GM21447 (cell line): Measurements from ENCODE around the gene JTB.
"Not testable (repeated sequence)": the region's sequence is repeated elsewhere in the genome, so short reads cannot be mapped to it uniquely, and the experiment has no call there.

ENCODE experiments used
- ATAC-seq: cut with Tn5 transposase; IDR thresholded peaks from one replicate; pipeline ENCODE4 v1.9.1; 2021; ENCODE audit not compliant: unreplicated experiment

The JTB gene

DNA sequence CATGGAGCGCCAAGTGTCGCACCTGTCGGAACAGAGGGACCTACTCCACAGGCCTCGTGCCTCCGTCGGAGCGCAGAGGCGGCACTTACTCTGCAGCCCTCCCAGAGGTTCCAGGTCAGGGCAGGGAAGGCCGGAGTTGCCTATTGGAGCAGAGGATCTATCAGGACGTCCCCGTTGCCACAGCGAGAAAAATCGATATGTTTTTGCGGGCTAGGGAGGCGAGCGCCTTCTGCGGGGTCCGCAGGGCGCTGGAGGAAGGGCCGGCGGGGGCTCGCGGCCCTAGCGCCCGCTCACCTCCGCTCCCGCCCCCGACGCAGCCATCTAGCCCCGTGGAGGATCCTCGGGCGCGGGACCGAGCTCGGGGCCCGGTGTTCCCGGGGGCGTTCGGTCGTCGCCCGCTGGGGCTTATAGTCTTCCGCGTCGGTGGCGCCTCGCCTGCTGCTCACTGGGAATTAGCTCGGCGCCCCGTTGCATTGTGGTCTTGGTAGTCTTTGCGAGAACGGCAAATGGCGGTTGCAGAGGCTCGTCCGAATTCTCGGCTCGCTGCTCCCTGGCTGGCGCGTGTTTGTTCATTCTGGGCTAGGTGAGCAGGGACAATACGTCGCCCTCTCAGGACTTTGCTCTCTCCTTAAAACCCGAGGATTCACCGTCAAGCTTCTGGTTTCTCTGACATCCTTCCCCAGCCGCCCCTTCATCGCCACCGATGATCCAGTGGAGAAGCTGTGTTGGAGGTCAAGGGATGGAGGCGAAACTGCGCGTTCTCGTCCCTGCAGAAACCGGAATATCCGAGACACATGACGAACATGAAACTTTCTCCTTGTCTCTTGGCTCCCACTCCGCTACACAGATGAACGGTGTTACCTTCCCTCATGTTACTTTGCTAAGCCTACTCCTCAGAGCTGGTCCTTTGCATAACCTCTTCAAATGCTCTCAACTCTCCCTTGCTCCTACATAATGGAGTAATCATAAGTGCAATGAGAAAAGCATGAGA lies at the start of gene JTB:
Gene JTB, minus strand, starts transcription at position 425 of the 991 bp plus-strand sequence. Its CDS starts 422 bp downstream, at position 3.
- peak; percentile 81 for ATAC-seq

DNA sequence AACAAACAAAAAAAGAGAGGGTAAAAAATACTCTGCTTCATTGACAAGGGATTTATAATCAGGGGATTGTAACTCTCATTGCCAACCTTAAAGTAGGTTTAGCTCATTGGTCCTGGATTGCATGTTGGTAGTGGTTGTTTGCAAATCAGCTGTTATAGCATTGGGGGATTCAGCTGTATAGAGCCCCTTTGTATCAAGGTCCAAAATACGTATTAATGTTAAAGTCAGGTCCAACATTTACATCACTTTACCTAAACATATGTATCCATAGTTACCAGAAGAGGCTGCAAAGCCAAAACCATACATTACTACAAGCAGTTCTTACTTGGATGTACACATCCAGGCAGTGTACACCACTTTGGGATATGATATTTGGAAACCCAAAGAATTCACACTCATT lies 42.5 kb upstream of the JTB start:
- ATAC-seq, result no peak

DNA sequence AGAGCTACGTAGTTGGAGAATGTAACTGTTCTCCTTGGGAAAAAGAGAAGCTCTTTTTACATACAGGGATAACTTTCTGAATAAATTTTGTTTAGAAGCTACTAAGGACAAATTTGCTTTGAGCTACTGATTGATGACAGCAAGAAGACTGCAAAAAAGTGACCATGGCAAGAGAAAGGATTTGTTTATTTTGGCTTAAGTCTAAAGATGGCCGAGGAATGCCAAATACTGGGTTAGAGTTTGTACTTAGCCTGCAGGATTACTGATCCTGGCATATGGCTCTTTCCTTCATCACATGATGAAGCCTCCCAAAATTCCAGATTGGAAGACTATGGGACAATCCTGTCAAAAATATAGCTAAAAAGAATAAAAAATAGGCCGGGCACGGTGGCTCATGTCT lies 41.8 kb upstream of the JTB start:
- no peak for ATAC-seq

DNA sequence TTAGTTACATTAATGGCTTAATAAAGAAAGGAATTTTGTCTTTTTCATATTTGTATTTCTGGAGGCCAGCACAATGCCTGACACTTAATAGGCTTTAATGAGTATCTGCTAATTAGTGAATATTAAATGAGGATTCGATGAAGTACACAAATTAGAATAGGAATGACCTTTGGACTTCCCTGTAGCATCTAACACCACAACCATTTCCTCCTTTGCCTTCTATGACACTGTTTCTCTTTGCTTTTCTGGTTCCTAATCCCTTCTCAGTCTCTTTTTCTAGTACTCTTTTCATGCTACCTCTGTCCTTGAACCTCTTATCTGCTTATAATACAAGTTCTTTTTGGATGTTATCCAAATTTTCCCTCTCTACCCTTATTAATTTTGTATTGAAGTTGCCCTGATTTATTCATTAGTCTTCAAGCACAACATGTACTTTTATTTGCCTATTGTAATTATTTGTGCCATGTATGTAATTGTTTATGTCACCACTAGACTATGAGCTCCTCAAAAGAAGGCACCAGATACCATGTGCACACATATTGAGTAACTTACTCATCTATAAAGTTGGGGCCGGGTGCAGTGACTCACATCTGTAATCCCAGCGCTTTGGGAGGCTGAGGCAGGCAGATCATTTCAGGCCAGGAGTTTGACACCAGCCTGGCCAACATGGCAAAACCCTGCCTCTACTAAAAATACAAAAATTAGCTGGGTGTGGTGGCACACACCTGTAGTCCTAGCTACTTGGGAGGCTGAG lies 36.9 kb upstream of the JTB start:
- ATAC-seq, result no peak

DNA sequence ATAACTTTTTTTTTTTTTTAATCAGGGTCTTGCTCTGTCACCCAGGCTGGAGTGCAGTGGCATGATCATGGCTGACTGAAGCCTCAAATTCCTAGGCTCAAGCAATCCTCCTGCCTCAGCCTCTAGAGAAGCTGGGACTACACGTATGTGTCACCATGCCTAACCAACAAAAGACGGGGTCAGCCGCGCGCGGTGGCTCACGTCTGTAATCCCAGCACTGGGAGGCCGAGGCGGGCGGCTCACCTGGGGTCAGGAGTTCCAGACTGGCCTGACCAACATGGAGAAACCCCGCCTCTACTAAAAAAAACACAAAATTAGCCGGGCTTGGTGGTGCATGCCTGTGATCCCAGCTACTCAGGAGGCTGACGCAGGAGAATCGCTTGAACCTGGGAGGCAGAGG lies 35.1 kb upstream of the JTB start:
- not testable (repeated sequence) for ATAC-seq

DNA sequence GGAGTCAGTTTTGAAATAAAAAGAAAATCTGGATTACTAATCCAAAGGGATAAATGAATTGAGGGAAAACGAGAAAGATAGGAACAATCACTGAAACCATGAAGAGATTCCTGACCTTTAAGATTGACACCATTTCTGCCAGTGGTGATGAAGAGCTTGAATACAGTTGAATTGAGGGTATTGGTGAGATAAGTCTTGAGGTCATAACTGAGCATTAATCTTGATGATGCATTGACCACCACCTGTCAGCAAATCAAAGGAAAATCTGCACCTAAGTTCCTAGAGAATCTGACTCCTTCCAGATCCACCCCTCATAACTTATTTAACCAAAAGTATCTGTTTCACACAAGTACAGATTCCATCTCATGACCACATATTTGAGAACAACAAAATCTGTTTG lies 34.7 kb upstream of the JTB start:
- no peak for ATAC-seq

DNA sequence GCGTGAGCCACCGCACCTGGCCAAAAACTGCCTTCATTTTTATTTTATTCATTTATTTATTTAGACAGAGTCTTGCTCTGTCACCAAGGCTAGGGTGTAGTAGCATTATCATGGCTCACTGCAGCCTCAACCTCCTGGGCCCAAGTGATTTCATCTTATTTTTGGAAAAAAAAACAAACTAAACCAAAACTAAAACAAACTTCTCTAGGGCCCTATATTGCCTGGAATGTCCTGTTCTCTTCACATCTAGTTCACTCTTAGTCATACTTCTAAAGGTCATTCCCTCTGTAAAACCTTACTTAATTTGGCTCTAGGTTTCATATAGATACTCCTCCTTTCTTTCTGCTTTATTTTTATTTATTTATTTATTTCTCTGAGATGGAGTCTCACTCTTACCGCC lies 28.7 kb upstream of the JTB start:
- ATAC-seq, result no peak

DNA sequence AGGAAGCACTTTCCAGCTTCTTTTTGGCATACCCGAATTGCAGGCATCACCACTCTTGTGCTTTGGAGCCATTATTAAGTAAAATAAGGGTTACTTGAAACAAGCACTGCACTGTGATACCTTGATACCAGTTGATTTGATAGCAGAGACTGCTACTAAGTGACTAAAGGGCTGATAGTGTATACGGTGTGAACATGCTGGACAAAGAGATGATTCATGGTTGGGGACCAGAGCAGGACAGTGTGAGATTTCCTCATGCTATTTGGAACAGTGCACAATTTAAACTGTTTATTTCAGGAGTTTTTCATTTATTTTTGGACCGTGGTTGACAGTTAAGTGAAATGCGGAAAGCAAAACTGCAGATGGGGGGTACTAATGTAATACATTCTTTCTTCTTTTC lies 22.9 kb upstream of the JTB start:
- ATAC-seq, result no peak

DNA sequence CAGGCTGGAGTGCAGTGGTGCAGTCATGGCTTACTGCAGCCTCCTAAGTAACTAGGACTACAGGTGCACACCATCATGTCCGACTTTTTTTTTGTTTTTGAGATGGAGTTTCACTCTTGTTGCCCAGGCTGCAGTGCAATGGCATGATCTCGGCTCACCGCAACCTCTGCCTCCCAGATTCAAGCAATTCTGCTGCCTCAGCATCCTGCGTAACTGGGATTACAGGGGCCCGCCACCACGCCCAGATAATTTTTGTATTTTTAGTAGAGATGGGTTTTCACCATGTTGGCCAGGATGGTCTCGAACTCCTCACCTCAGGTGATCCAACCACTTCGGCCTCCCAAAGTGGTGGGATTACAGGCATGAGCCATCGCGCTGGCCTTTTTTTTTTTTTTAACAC lies 19.4 kb upstream of the JTB start:
- ATAC-seq, result not testable (repeated sequence)

DNA sequence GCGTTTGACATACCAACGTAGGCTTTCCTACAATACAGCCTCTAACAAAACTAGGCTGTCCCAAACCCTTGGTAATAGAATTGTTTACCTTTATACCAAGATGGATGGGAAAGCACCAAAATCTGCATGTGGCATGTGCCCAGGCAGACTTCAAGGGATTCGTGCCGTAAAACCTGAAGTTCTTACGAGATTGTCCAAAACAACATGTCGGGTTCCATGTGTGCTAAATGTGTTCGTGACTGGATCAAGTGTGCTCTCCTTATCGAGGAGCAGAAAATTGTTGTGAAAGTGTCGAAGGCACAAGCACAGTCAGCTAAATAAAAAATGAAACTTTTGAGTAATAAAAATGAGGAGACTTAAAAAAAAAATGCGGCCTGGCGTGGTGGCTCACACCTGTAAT lies 18.2 kb upstream of the JTB start:
- no peak for ATAC-seq

DNA sequence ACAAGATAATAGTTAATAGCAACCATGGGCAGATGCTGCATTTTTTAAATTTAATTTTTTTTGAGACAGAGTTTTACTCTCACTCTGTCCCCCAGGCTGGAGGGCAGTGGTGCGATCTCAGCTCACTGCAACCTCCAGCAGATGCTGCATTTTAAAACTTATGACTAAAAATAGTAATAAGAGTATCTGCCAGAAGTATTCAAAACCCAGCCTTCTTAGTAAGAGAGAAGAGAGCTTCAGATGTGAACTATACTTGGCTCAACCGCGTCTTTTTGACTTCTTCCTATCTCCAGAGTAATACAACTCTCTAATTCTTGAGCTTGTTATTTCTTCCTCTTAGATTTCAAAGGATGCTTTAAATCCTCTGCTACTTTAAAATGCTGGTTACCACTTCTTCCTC lies 17.7 kb upstream of the JTB start:
- ATAC-seq, result no peak

DNA sequence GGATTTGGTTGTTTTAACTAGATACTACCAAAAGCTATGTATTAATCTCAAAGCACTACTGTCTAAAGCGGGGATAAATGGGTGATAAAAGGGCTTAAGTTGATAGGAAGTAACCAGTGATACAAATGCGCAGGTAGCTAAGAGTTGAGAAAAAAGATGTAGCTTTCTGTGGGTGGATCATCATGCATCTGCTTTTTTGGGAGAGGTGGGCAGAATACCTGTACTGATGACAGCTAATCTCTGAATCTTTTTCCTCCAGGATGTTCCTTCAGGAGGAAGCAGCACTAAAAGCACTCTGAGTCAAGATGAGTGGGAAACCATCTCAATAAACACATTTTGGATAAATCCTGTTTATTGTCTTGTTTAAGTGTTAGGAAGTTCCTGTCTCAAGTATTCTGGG lies 14.3 kb upstream of the JTB start:
- no peak for ATAC-seq

DNA sequence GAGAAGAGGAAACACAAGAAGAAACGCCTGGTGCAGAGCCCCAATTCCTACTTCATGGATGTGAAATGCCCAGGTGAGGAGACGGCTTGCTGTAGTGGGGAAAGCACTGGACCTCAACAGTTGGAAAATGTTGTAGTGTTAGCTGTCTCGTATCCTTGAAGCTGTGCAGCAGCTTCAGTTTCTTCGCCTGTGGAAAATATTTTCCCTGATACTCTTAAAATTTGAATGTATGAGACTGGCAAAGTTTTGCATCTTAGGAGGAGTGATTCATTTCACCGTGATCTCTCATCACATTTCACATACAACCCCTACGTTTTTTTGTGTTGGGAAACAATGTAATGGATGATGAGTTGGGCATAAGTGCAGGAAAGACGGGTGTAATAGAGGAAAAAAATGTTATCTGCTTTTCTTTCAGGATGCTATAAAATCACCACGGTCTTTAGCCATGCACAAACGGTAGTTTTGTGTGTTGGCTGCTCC lies 13.7 kb upstream of the JTB start:
- no peak for ATAC-seq

DNA sequence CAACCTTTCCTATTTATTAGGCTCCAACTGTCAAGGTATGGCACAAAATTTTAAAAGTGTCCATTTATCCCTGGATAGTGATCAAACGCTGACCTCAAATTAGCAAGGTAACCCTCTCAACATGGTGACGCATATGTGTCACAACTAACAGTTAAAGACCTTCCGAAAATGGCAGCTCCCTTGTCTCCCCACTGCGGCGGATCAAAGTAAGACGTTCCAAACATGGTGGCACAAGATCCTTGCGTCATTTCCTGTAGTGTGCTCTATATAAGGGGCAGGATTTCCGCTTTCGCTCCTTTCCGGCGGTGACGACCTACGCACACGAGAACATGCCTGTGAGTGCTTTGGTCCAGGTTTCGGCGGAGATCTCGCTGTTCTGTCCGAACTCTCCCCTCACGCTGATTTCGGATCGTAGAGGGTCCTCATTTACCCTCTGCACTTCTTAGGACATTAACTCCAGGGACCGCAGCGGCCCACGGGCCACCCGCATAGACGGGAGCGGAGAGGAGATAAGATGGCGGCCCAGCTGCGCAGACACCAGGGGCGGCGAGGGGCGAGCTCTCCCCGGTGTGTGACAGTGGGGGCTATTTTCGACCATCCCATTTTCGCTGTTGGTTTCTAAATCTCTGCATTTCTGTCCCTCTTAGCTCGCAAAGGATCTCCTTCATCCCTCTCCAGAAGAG lies 13.1 kb upstream of the JTB start, which contains the start of gene RPS27:
Gene RPS27, plus strand, starts transcription at position 295 of the 683 bp plus-strand sequence. Its CDS starts 35 bp downstream, at position 330.
- no peak for ATAC-seq

DNA sequence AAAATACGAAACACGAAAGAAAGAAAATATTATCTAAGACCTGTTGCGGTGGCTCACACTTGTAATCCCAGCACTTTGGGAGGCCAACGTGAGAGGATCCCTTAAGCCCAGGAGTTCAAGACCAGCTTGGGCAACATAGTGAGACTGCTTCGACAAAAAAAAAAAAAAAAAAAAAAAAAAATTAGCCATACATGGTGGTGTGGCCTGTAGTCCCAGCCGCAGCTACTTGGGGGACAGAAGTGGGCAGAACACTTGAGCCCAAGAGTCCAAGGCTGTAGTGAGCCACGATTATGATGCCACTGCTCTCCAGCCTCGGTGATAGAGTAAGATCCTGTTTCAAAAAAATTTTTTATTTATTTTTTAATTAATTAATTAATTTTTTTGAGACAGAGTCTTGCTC lies 10.1 kb upstream of the JTB start:
- ATAC-seq, result no peak

DNA sequence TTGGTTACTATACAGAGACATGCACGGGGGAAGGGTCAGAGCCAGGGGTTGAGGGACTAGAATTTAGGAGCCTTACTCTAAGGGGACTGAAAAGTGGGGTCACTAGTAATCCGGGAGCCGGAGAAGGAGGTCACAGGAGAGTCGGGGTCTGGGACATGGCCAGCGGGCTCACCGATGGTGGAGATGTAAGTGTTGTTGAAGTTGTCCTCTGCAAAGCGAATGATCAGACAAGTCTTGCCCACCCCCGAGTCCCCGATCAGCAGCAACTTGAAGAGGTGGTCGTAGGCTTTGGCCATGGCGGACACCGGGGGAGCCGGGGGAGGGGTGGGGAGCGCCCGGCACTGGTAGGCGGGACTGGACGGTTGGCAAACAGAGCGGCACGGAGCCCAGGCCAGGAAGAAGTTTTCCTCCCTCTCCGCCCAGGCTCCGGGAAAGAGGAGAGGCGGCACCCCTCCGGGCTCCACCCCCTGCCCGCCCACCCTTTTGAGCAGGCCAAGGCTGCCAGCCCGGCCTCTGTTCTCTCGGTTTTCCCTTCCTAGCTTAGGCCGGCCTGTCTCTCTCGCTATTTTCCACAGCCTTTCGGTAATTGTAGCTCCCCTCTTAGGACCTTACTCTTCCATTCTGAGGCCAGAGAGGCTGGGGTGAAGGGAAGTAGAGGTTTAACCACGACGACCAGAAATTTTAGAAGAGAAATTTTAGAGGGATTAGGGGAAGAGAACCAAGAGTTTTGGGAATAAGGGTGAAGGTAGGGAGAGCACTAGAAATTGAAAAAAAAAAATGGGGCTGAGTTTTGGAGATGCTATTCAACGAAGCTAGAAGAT lies 8.7 kb upstream of the JTB start, which contains the start of gene RAB13:
Gene RAB13, minus strand, starts transcription at position 399 of the 821 bp plus-strand sequence. Its CDS starts 103 bp downstream, at position 296.
- ATAC-seq, result no peak

DNA sequence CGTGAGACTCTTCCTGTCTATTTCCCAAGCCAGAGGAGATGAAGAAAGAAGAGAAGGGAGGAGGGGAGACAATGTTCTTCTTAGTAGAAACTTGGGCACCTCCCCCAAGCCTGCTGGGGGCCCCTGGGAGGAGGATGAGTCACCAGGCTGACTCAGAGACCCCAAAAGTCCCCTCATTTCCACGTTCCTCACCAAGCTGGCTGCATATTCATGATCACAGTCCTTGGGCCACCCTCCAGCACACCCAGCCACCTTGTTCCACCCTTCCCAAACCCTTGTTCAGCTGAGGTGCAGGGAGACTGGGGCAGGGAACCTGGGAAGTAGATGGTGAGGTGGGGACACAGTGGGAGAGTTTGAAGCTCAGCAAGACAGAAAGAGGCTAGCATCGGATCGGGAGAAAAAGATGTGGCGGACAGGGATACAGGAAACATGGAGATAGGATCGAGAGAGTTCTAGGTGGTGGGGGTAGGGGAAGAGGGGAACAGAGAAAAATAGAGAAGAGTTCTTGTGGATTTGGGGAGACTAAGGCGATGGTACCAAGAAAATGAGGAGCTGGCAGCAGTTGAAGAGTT lies 8.0 kb upstream of the JTB start:
- ATAC-seq, result no peak

DNA sequence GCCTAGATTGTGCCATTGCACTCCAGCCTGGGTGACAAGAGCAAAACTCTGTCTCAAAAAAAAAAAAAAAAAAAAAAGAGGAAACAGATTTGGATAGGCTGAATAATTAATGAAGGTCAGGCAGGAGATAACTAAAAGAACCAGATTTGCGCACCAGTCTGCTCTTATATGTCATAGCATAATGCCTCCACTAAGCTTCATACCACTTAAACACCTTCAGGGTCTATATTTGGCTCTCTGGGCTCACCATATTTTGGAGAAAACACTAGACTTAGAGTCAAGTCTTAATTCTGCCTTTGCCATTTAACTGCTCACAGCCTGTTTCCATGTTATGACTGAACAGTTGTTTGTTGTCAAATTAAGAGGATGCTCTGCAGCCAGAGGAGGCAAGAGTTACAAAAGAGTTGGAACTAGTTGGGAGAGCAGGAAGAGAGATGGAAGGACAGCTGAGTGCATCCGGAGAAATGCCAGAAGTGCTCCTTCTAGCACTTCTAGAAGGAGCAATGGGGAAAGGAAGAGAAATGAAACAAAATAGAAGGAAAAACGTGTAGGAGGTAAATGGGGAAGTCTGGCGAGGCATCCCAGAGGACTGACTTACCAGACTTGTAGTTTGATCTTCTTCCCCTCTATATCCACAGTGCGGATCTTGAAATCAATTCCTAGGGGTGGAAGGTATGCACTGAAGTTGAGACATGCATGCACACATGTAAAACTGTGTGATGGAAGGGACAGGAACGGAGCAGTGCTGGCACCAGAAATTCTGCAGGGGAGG lies 6.8 kb upstream of the JTB start:
- no peak for ATAC-seq

DNA sequence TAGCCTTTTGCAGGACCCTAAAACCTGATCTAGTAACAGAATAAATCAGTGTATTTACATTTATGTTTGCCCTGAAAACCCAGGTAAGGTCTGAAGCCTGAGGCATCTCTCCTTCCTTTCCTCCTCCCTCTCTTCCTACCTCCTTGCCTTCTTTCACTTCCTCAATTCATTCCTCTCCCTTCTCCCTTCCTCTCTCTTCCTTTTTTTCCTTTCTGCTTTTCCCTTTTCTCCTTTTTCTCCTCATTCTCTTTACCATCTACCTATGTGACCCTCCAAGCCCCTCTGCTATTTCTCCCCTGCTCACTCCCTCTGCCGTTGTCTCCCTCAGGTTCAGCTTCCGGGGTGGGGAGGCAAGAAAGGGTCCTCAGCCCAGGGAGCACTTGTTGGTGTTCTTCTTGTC lies 4.3 kb upstream of the JTB start:
- not testable (repeated sequence) for ATAC-seq
